HTERT RPE-1 (cell line): ENCODE data around the gene SYTL1.

Experiments
- in situ Hi-C: fragments of 300-500 bp; cut with MboI; formaldehyde crosslinking; loops from 4 replicates; pipeline ENCODE4 v1.14.3; 2020; ENCODE audit warnings: low sequenced_read_pairs

The SYTL1 gene

DNA sequence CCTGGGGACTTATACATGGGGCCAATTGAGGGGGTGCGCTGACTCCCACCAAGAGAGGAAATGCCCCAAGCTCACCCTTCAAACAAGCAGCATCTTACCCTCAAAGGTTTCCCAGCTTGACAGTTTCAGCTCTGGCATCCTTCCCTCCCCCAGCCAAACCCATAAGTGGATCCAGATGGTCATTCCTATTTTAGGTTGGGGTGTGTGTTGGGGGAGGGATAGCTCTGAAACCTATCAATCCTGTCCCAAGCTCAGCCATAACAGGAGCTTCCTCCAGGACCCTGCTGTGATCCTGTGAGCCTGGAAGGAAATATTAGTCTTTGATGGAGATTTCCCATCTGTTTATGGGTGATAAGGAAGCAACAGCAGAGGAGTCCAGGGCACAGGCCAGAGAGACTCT is 23.2 kb upstream of the SYTL1 start:
- in situ Hi-C loops, result no loop called here

DNA sequence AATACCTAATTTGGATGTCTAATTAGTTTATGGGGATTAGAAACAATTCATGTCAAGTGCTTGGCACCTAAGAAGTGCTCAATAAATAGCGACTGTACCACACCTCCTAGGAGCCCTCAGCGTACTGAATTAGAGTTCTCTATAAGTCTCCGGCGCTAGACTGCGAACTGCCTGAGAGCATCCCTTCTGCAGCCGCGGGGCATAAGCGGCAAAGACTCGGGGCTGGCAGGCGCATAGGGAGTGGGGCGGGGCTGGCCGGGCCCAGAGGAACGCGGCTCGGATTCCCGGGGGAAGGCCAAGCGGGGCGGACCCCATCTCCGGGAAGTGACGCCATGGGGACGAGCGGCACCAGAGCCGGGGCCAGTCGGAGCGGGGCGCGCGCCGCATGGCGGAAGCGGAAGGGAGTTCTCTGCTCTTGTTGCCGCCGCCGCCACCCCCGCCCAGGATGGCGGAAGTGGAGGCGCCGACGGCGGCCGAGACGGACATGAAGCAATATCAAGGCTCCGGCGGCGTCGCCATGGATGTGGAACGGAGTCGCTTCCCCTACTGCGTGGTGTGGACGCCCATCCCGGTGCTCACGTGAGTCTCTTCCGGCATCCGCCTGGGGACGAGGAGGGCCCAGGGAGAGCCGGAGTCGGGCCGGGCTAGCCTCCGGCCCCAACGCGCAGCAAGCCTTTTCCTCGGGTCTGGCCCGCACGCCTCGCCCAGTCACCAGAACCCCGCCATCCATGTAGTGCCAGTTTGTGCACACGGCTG is 19.8 kb upstream of the SYTL1 start, which contains the start of gene TMEM222:
TMEM222 (plus strand) TSS at position 351 of the 756 bp plus-strand sequence; CDS start at position 386, 35 bp downstream.
- in situ Hi-C loops, result no loop called here

GRCh38 chr1:27322569-27323240 is 19.1 kb upstream of the SYTL1 start:
- in situ Hi-C loops, result no loop called here

DNA sequence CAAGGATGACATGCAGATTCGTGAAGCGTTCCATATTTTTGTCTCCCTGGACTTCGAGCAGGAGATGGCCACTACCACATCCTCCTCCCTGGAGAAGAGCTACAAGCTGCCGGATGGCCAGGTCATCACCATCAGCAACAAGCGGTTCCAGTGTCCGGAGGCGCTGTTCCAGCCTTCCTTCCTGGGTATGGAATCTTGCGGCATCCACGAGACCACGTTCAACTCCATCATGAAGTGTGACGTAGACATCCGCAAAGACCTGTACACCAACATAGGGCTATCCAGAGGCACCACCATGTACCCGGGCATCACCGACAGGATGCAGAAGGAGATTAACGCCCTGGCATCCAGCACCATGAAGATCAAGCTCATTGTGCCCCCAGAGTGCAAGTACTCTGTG is 16.5 kb upstream of the SYTL1 start:
- in situ Hi-C loops, result no loop called here

- in situ Hi-C loops, result no loop called here
Observed at GRCh38 chr1:27327964-27328363, 13.9 kb upstream of the SYTL1 start.

GRCh38 chr1:27330786-27331185 is 11.0 kb upstream of the SYTL1 start:
- in situ Hi-C loops, result no loop called here

DNA sequence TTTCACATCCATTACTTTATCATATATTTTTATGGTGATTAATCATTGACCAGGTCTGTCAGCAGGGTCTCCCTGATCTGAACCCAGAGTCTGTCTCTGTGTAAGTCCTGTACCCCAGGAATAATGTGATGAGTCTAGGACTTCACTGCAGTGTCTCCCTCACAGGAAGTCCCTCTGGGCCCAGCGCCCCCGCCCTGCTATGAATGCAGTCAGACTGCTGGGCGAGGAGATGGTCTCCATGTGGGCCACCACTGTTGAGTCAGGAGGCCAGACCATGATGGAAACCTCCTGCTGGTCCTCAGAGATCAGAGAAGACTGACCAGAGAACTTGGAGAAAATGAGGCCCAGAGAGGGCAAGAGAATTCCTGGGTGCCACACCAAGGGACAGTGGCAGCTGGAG is 10.4 kb upstream of the SYTL1 start:
- in situ Hi-C loops, result no loop called here

DNA sequence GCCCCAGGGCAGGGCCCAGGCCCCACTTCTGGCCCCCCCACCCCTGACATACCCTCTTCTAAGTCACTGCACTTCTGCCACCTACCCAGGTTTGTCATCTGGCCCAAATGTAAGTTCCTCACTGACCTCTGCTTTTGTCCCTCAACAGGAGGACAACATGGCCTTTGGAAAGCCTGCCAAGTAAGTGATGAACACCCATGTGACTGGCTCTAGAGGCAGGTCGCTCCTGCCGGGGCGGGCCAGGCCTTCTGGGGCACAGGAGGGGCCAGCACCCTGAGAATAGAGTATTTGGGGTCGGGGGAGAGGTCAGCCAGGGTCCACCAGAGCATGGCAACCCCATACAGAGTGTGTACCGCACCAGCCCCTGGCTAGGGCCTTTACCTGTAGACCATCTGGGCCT is 9.9 kb upstream of the SYTL1 start:
- in situ Hi-C loops, result no loop called here

DNA sequence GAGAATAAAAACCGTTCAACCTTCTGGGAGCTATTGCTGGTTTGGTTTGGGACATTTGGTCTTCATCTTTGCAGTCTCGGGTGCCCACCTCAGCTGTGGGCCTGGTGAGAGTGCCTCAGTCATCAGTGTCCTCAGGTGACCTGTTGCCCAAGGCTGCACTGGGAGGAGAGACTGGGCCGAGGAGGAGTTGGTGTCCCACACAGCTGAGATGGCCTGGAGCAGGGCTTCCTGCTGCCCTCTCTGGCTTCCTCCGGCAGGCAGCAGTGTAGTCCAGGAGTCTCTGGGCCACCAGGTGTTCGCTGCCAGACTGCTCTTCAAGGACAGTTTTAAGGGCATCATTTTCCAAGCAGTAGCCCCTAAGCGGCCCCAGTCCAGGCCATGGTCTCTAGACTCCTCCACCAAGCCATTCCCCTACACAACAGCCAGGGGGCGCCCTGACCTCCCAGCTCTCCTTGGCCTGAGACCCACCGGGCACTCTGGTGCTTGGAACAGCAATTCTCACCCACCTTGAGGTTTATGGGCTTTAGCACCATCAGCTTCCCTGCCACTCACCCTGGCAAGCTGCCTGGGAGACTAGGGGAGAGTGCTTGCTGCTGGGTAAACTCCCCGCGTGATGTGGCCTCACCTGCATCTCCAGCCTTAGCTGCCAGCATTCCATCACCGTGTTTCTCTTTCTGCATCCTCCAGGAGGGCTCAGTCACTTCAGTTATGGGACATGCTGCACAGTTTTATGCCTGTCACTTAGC is 9.1 kb upstream of the SYTL1 start:
- in situ Hi-C loops, result no loop called here

- in situ Hi-C loops, result no loop called here
Observed at GRCh38 chr1:27333717-27334279, 8.0 kb upstream of the SYTL1 start.

DNA sequence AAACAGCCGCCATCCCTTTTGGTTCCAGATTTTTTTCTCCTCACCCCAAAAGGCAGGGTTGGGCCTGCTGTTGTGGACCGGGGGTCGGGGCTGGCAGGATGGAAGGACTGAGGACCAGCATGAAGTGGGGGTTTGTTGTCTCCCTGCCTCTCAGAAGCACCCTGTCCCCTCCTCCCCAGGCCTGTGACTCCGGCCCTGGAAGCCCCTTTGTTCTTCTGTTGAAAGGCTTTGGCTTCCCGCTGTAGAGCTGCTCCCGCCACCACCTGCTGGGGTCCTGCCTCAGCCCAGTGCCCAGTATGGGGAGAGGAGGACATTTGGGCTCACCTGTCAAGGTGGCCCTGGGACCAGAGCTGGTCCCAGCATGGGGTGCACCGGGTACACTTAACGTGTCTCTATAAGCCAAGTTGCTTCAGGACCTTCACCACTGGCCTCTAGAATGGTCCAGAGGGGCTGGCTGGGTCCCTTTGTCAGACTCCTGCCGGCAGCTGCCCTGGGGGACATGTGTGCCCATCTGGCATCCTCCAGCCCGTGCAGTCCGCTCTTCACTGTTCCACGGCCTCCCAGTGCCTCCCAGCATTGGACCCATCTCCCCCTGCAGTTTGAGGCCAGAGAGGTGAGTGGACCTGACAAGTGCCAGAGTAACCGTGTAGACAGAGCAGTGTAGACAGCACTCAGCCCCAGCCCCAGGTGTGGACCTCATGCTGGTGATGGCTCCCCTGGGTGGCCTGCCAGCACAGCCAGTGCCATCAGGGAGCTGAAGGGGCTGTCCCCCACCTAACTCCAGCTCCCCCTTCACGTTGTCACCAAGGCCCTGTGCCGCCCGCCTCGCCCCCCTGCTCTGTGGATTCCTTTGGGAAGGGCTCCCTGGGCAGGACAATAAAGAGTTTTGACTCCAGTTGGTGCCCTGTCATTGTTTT is 6.1 kb upstream of the SYTL1 start:
- in situ Hi-C loops, result no loop called here

GRCh38 chr1:27336756-27337155 is 5.1 kb upstream of the SYTL1 start:
- in situ Hi-C loops, result no loop called here

- in situ Hi-C loops, result no loop called here
Observed at GRCh38 chr1:27338751-27339150, 3.1 kb upstream of the SYTL1 start.

GRCh38 chr1:27339213-27339612 is 2.6 kb upstream of the SYTL1 start:
- in situ Hi-C loops, result no loop called here

- in situ Hi-C loops, result no loop called here
Observed at GRCh38 chr1:27342391-27342777, 562 bp downstream of the SYTL1 start.

GRCh38 chr1:27342778-27343638 is 1.2 kb downstream of the SYTL1 start:
- in situ Hi-C loops, result no loop called here

- in situ Hi-C loops, result no loop called here
Observed at GRCh38 chr1:27343639-27344025, 1.8 kb downstream of the SYTL1 start.

- in situ Hi-C loops, result no loop called here
Observed at GRCh38 chr1:27345272-27345671, 3.5 kb downstream of the SYTL1 start.

- in situ Hi-C loops, result no loop called here
Observed at GRCh38 chr1:27346357-27346756, 4.5 kb downstream of the SYTL1 start.
